GM12875 (cell line): ENCODE data around the gene PLPPR4.

Experiments
- H3K4me3 ChIP-seq: one replicate; pipeline ENCODE4 v1.5.1; 2011; ENCODE audit warnings: low read depth, low read length, control low read depth
- CTCF ChIP-seq: IDR thresholded peaks from 2 replicates; pipeline ENCODE4 v1.5.1; 2011; ENCODE audit warnings: low read depth, mild to moderate bottlenecking, control low read depth, inconsistent platforms, low read length, moderate library complexity, borderline replicate concordance; ENCODE audit not compliant: insufficient read depth

PLPPR4 gene

GRCh38 chr1:99306644-99307043, 42.4 kb downstream of the PLPPR4 start:
- no peak for TF ChIP-seq CTCF
- no peak overlapping the region for H3K4me3 ChIP-seq

GRCh38 chr1:99315305-99315704, 51.0 kb downstream of the PLPPR4 start:
- H3K4me3 ChIP-seq: no peak overlapping the region
- TF ChIP-seq CTCF: no peak

GRCh38 chr1:99326215-99326949, 62.1 kb downstream of the PLPPR4 start:
- TF ChIP-seq CTCF: peak; percentile 28; the same call in 1 of the 2 replicates
- no peak overlapping the region for H3K4me3 ChIP-seq

DNA sequence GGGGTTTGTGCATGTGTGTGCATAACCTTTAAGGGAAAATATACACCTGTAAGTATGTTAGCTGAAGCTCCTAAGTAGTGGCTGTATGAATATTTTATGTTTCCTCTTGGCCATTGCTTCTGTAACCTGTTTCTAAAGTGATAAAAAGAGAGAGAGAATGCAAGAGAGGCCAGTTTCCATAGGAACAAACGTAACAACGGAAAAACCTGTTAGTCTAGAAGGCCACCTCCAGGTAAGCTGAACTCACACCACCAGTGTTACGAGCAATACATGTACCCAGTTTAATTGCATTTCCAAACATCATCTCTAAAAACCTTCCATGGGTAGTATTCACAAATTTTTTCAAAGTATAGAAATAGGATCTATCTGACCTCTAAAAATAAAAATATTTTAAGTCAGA, 63.1 kb downstream of the PLPPR4 start:
- H3K4me3 ChIP-seq: no peak overlapping the region
- no peak for TF ChIP-seq CTCF

- H3K4me3 ChIP-seq: no peak overlapping the region
- TF ChIP-seq CTCF: no peak
Observed at GRCh38 chr1:99328171-99328570, 63.9 kb downstream of the PLPPR4 start.

DNA sequence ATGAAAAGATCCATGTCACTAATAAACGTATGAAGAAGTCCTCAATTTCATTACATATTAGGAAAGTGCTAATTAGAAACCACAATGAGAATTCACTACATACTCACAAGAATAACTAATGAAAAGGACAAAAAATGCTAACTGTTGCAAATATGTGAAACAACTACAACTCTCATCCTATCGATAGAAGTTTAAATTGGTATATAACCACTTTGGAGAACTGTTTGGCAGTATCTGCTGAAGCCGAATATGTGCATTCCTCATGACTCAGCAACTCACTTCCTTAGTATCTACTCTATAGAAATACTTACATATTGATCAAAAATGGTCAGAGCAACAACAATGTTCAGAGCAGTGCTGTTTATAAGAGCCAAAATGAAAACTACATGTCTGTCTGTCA, 66.8 kb downstream of the PLPPR4 start:
- no peak for TF ChIP-seq CTCF
- no peak overlapping the region for H3K4me3 ChIP-seq

GRCh38 chr1:99331636-99332035, 67.3 kb downstream of the PLPPR4 start:
- H3K4me3 ChIP-seq: no peak overlapping the region
- no peak for TF ChIP-seq CTCF
